Body of pancreas (tissue), 4 donors: ENCODE data around the gene ZBED1.

ENCODE experiments used
- POLR2A ChIP-seq, 3 donors: fragments of 450-650 bp; IDR thresholded peaks; one replicate each; pipeline ENCODE4 v1.6.1; 2016; ENCODE audit warnings: antibody characterized with exemption in 3 of 3, mild to moderate bottlenecking in 2 of 3
- TF ChIP-seq, protein P1 (sequence below), 7 experiments: fragments of 450-650 bp in 4 of 7; fragments of 200-600 bp in 3 of 7; sonication (generic) in 3 of 7; IDR thresholded peaks; one replicate each; pipeline ENCODE4 v1.5.1; 2016 to 2019; ENCODE audit warnings: antibody characterized with exemption in 7 of 7

DNA sequence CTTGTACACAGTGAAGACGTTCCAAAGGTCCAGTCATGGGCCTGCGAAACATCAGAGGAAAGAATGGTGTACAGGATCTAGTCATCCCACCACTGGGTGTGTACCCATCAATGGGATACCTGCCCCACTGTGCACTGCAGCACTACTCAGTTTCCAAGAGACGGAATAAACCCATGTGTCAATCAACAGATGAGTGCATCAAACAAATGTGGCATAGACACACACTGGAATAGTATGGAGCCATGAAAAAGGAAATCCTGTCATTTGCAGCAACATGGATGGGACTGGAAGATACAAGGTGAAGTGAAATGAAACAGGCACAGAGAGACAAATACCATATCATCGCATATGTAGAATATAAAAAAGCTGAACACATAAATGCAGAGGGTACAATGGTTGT, 48.0 kb downstream of the ZBED1 start:
- TF ChIP-seq, protein P1, sequence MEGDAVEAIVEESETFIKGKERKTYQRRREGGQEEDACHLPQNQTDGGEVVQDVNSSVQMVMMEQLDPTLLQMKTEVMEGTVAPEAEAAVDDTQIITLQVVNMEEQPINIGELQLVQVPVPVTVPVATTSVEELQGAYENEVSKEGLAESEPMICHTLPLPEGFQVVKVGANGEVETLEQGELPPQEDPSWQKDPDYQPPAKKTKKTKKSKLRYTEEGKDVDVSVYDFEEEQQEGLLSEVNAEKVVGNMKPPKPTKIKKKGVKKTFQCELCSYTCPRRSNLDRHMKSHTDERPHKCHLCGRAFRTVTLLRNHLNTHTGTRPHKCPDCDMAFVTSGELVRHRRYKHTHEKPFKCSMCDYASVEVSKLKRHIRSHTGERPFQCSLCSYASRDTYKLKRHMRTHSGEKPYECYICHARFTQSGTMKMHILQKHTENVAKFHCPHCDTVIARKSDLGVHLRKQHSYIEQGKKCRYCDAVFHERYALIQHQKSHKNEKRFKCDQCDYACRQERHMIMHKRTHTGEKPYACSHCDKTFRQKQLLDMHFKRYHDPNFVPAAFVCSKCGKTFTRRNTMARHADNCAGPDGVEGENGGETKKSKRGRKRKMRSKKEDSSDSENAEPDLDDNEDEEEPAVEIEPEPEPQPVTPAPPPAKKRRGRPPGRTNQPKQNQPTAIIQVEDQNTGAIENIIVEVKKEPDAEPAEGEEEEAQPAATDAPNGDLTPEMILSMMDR (IDR thresholded peaks at IDR 0.05): no peak
- TF ChIP-seq POLR2A (IDR thresholded peaks at IDR 0.05): no peak
